GM19463 (cell line): ENCODE results near the gene METAP1.
"Not testable (repeated sequence)": the region's sequence is repeated elsewhere in the genome, so short reads cannot be mapped to it uniquely, and the experiment has no call there.

Experiments used
- ATAC-seq: cut with Tn5 transposase; IDR thresholded peaks from one replicate; pipeline ENCODE4 v1.9.1; 2021; ENCODE audit warnings: mild to moderate bottlenecking, moderate library complexity; ENCODE audit not compliant: unreplicated experiment

Gene METAP1

GRCh38 chr4:99090481-99091215 lies 95.1 kb downstream of the METAP1 start:
- ATAC-seq, result no peak

DNA sequence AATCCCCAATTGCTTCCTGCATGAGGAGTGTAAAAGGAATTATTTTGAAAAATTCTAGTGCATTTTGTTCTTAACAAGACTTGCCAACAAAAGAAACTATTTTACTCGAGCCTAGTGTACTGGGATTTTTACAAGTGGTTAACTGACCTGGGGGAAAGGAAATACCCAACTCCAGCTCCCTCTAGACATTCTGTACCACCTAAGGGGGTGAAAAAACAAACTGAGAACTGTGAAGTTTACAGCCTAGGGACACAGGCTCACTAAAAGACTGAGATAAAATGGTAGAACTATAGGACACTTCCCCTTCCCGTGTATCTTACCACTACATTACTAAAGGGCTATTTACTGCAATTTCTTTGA lies 95.7 kb downstream of the METAP1 start:
- no peak for ATAC-seq

- ATAC-seq, result not testable (repeated sequence)
These were observed 96.3 kb downstream of the METAP1 start for GRCh38 chr4:99091841-99092240.

DNA sequence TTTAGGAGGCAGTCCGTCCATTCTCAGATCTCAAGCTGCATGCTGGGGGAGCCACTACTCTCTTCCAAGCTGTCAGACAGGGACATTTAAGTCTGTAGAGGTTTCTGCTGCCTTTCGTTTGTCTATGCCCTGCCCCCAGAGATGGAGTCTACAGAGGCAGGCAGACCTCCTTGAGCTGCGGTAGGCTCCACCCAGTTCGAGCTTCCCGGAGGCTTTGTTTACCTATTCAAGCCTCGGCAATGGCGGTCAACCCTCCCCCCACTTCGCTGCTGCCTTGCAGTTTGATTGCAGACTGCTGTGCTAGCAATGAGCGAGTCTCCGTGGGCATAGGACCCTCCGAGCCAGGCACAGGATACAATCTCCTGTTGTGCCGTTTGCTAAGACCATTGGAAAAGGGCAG lies 103.8 kb downstream of the METAP1 start:
- ATAC-seq, result no peak

- ATAC-seq, result not testable (repeated sequence)
These were observed 104.3 kb downstream of the METAP1 start for GRCh38 chr4:99099814-99100213.

- ATAC-seq, result no peak
These were observed 105.4 kb downstream of the METAP1 start for GRCh38 chr4:99100876-99101275.

DNA sequence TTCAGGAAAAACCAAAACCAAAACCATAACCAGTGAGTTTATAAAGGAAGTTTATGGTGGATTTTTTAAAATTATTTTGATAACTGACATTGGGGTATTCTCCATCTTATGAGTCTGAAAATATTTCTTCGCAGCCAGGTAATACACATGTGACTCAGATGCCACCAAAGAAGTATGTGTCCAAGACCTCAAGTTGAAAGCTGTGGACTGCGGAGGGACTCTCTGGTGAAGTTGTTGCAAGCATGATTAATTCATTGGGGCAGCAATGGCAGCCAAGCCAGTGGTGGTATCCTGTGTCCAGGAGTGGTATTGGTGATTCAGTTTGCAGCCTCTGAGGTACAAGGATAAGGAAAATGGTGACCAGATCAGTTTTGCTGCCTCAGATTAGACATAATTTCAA lies 107.1 kb downstream of the METAP1 start:
- no peak for ATAC-seq

DNA sequence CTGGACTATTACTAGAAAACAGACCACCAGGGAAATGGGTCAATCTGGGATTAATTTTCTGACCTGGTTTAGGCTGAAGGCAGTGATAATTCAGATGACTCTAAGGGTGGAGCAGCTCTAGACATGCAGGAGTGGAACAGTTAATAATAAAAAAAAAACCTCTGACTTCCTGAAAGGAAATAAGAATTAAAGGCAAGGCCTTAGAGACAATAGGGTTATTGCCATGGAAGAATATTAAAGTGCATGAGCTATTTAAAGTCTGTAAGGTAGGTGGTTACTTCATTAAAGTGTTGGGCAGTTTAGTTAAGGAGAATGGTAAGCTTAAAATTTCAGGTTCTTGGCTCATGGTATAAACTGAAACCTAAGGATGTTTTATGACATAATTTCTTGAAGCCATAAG lies 107.6 kb downstream of the METAP1 start:
- ATAC-seq, result no peak

- ATAC-seq, result no peak
These were observed 108.6 kb downstream of the METAP1 start for GRCh38 chr4:99104153-99104552.

GRCh38 chr4:99109286-99109685 lies 113.8 kb downstream of the METAP1 start:
- ATAC-seq, result not testable (repeated sequence)
